HepG2 (cell line): ENCODE measurements around the gene CACNA2D1. TPM values are rescaled to one million over a fixed set of nuclear protein-coding genes. Genes with fewer than 3 reads are reported as not detected.

Experiments used
- ATAC-seq: fragments of 200-7000 bp; cut with Tn5 transposase; 3 replicates; pipeline ENCODE4 v1.9.1; 2020; ENCODE audit warnings: mild to moderate bottlenecking, moderate library complexity
- BruUV-seq: library from RNA; stranded (reverse); fragments of 400-500 nt; replicated peaks from 2 replicates; lab custom pipeline; 2021; lab: Mats Ljungman, UMichigan
- CTCF ChIA-PET: fragments of 300-600 bp; formaldehyde crosslinking; extraction: SDS; loops from one replicate; lab custom pipeline; 2021; ENCODE audit warnings: low total read pairs, inconsistent platforms, low intra/inter-chr PET ratio; lab: Yijun Ruan, JAX
- POLR2A ChIA-PET: fragments of 350-600 bp; sonication (Branson Sonifier 250); formaldehyde crosslinking; loops from one replicate; lab custom pipeline; 2020; ENCODE audit warnings: antibody characterized with exemption, inconsistent platforms; lab: Yijun Ruan, JAX
- DNase-seq: peaks from one replicate; pipeline ENCODE4 v3.0.0-alpha.2; 2015; ENCODE audit warnings: low spot score
- FAIRE-seq: peaks from 3 replicates; lab custom pipeline; 2011; peaks lifted over from hg19 to GRCh38; lab: Jason Lieb, UNC
- H2AFZ ChIP-seq: one replicate; pipeline ENCODE4 v1.6.1; 2011; ENCODE audit warnings: low read length, inconsistent platforms
- H3K27ac ChIP-seq: fragments of 300-600 bp; 3 replicates; pipeline ENCODE4 v1.8.0; 2011; ENCODE audit warnings: mixed run types, mild to moderate bottlenecking, mixed read lengths, low read length, inconsistent platforms; ENCODE audit not compliant: insufficient read depth; ENCODE audit errors: extremely low read length
- H3K27me3 ChIP-seq, 2 experiments: fragments of 200-600 bp in 1 of 2; 2 replicates in 1 of 2; 3 replicates in 1 of 2; pipeline versions ENCODE4 v1.6.0 to v1.8.0; 2011; ENCODE audit warnings: low read length in 2 of 2, mild to moderate bottlenecking in 2 of 2, moderate library complexity in 2 of 2, inconsistent platforms in 1 of 2; ENCODE audit not compliant: insufficient read depth in 2 of 2, control insufficient read depth in 1 of 2
- H3K36me3 ChIP-seq, 2 experiments: fragments of 200-600 bp in 1 of 2; replicated peaks in 1 of 2; 2 replicates in 1 of 2; 3 replicates in 1 of 2; pipeline versions ENCODE4 v1.5.1 to v1.8.0; 2011; ENCODE audit warnings: low read length in 2 of 2, inconsistent platforms in 1 of 2; ENCODE audit not compliant: insufficient read depth in 2 of 2, control insufficient read depth in 1 of 2
- H3K4me1 ChIP-seq: 2 replicates; pipeline ENCODE4 v1.5.1; 2012; ENCODE audit warnings: low read length, inconsistent platforms; ENCODE audit not compliant: insufficient read depth
- H3K4me2 ChIP-seq: 2 replicates; pipeline ENCODE4 v1.6.0; 2011; ENCODE audit warnings: low read depth, low read length, inconsistent platforms
- H3K4me3 ChIP-seq, 3 experiments: fragments of 200-600 bp in 1 of 3; sonication (generic), shearing (Covaris generic) in 1 of 3; replicated peaks in 1 of 3; 2 replicates each; pipeline ENCODE4 v1.5.1; 2011 to 2016; ENCODE audit warnings: low read length in 3 of 3, inconsistent platforms in 2 of 3, low read depth in 2 of 3, mild to moderate bottlenecking in 2 of 3, control low read depth in 1 of 3, mixed read lengths in 1 of 3; ENCODE audit not compliant: insufficient read depth in 1 of 3
- H3K79me2 ChIP-seq: one replicate; pipeline ENCODE4 v1.6.1; 2011; ENCODE audit warnings: low read length, inconsistent platforms; ENCODE audit not compliant: insufficient read depth
- H3K9ac ChIP-seq: 2 replicates; pipeline ENCODE4 v1.6.0; 2011; ENCODE audit warnings: mild to moderate bottlenecking, low read depth, low read length, inconsistent platforms; ENCODE audit not compliant: insufficient read depth
- H3K9me3 ChIP-seq: 2 replicates; pipeline ENCODE4 v1.5.1; 2012; ENCODE audit warnings: mild to moderate bottlenecking, low read length
- H4K20me1 ChIP-seq: 2 replicates; pipeline ENCODE4 v1.6.0; 2011; ENCODE audit warnings: inconsistent platforms, mild to moderate bottlenecking, low read length, moderate library complexity; ENCODE audit not compliant: insufficient read depth
- WGBS: methylation state at CpG from one replicate; pipeline ENCODE4 v1.1.6; 2017; ENCODE audit warnings: low lambda C conversion rate; 5-methylcytosine and 5-hydroxymethylcytosine counted together
- in situ Hi-C: cut with HindIII; loops from 2 replicates; pipeline ENCODE4 v1.10.0; 2017; ENCODE audit warnings: low pct_unique_long_range_greater_than_20kb; ENCODE audit not compliant: extremely low pct_ligation_motif_present
- intact Hi-C: fragments of 100-400 bp; cut with micrococcal nuclease; formaldehyde crosslinking; loops from one replicate; pipeline ENCODE4 v1.10.0; 2022; ENCODE audit not compliant: unreplicated experiment
- polyA plus RNA-seq, 8 experiments: library from polyadenylated mRNA; depleted of rRNA in 3 of 8; stranded (reverse) in 7 of 8; unstranded in 1 of 8; fragments of >200 nt; fragmentation: Illumina TruSeq in 4 of 8; extraction: Trizol in 4 of 8; gene quantifications; 2 replicates each; pipeline versions ENCODE4 v1.2.1 to v1.2.3, GENCODE V29; 2011 to 2016; ENCODE audit warnings: low read depth in 4 of 8, missing spikeins in 1 of 8, mixed read lengths in 1 of 8; ENCODE audit not compliant: insufficient read depth in 1 of 8
- total RNA-seq, 5 experiments: library from RNA; depleted of rRNA; stranded (reverse); fragments of >200 nt; fragmentation: Illumina TruSeq; extraction: Trizol; gene quantifications; 2 replicates each; pipeline ENCODE4 v1.2.3, GENCODE V29; 2016; ENCODE audit warnings: low read depth in 1 of 5
- TF ChIP-seq, protein P1 (sequence below): sonication (generic); formaldehyde crosslinking; IDR thresholded peaks from 2 replicates; pipeline ENCODE4 v1.4.0; 2020; ENCODE audit warnings: mild to moderate bottlenecking, missing genetic modification reagents
- TF ChIP-seq, protein P2 (sequence below): sonication (generic); formaldehyde crosslinking; IDR thresholded peaks from 2 replicates; pipeline ENCODE4 v1.8.1; 2023; ENCODE audit warnings: mild to moderate bottlenecking, missing genetic modification reagents
- TF ChIP-seq, protein P3 (sequence below): sonication (generic); formaldehyde crosslinking; conservative IDR thresholded peaks from 2 replicates; pipeline ENCODE4 v1.4.0; 2020; ENCODE audit warnings: missing genetic modification reagents
- TF ChIP-seq, protein P4 (sequence below): sonication (generic); formaldehyde crosslinking; IDR thresholded peaks from 2 replicates; pipeline ENCODE4 v1.8.0; 2022; ENCODE audit warnings: mild to moderate bottlenecking, missing genetic modification reagents, borderline replicate concordance

CACNA2D1 gene
- total and polyA plus RNA-seq, 2 of the 13 experiments (the other 11 are each of a cell fraction or from before 2014, with no cell fraction given), result not detected

DNA sequence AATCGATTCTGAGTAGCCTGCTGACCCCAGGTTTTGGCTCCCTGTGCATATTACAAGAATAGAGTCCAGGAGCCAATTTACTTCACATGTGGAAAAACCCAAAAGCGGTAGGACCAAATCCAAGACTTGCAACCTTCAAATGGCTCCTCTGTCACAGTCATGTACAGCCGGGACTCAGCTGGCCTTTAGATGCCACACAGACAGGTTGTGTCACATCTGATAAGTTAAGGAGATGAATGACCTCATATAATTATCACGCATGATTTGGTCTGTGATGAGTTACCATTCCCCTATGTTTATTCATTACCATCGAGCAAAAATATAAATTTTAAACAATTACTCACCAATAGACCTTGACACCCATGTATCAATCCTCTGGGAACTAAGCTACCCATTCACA, 14.2 kb downstream of the CACNA2D1 start:
- WGBS, result 7% methylated on average over 5 of the region's 5 CpGs
- Histone ChIP-seq H3K9me3 (no peaks in the 10 kb centered on the region), H2AFZ (no peak overlapping the region), H4K20me1 (no peaks in the 10 kb centered on the region), H3K4me2 (no peak overlapping the region), H3K27me3 (no peaks in the 10 kb centered on the region), H3K9ac (no peak overlapping the region), H3K4me3 (no peak overlapping the region), H3K79me2 (no peaks in the 10 kb centered on the region), H3K27ac (no peak overlapping the region), H3K36me3 (no peaks in the 10 kb centered on the region), H3K4me1 (no peaks in the 10 kb centered on the region)
- DNase-seq, result no peak
- POLR2A ChIA-PET, result no interaction called here
- CTCF ChIA-PET, result no interaction called here
- in situ Hi-C loops, result no loop called here
- BruUV-seq, result no TSS peak
- no peak for FAIRE-seq
- no peak for ATAC-seq
- intact Hi-C loops, result no loop called here
- TF ChIP-seq, protein P1, sequence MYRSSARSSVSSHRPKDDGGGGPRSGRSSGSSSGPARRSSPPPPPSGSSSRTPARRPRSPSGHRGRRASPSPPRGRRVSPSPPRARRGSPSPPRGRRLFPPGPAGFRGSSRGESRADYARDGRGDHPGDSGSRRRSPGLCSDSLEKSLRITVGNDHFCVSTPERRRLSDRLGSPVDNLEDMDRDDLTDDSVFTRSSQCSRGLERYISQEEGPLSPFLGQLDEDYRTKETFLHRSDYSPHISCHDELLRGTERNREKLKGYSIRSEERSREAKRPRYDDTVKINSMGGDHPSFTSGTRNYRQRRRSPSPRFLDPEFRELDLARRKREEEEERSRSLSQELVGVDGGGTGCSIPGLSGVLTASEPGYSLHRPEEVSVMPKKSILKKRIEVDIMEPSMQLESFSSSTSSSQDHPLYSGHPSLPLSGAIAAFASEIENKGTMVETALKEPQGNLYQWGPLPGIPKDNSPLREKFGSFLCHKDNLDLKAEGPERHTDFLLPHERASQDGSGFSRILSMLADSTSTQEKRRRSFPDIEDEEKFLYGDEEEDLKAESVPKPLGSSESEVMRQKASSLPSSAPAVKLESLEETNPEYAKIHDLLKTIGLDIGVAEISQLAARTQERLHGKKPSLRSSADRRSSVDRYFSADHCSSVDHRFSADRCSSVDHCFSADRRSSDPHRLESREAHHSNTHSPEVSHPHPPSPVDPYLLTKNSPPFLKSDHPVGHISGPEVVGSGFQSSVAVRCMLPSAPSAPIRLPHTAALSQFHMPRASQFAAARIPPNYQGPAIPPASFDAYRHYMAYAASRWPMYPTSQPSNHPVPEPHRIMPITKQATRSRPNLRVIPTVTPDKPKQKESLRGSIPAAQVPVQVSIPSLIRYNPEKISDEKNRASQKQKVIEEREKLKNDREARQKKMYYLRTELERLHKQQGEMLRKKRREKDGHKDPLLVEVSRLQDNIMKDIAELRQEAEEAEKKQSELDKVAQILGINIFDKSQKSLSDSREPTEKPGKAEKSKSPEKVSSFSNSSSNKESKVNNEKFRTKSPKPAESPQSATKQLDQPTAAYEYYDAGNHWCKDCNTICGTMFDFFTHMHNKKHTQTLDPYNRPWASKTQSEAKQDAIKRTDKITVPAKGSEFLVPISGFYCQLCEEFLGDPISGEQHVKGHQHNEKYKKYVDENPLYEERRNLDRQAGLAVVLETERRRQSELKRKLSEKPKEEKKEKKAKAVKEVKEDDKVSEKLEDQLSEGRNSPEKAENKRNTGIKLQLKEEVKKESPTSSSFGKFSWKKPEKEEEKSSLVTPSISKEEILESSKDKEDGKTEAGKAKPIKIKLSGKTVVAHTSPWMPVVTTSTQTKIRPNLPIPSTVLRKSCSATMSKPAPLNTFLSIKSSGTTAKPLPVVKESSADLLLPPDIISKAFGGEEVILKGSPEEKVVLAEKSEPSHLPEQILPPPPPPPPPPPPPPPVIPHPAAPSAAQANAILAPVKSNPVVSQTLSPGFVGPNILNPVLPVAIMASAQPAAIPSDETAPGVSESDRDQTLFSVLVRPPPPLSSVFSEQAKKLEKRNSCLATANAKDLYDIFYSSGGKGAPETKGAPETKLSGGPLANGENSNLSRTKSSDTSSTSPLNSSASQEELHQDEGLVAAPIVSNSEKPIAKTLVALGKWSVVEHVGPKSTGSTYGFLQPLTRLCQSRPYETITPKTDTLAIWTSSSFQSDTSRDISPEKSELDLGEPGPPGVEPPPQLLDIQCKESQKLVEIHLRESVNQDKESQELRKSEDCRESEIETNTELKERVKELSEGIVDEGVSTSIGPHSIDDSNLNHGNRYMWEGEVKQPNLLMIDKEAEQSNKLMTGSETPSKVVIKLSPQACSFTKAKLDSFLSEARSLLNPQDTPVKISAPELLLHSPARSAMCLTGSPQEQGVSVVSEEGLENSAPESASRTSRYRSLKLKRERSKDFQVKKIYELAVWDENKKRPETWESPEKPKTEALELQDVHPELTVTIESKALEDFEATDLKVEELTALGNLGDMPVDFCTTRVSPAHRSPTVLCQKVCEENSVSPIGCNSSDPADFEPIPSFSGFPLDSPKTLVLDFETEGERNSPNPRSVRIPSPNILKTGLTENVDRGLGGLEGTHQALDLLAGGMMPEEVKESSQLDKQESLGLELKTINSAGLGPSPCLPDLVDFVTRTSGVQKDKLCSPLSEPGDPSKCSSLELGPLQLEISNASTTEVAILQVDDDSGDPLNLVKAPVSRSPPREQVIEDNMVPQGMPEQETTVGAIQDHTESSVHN (CRISPR knock-in tag), result no peak
- TF ChIP-seq, protein P2, sequence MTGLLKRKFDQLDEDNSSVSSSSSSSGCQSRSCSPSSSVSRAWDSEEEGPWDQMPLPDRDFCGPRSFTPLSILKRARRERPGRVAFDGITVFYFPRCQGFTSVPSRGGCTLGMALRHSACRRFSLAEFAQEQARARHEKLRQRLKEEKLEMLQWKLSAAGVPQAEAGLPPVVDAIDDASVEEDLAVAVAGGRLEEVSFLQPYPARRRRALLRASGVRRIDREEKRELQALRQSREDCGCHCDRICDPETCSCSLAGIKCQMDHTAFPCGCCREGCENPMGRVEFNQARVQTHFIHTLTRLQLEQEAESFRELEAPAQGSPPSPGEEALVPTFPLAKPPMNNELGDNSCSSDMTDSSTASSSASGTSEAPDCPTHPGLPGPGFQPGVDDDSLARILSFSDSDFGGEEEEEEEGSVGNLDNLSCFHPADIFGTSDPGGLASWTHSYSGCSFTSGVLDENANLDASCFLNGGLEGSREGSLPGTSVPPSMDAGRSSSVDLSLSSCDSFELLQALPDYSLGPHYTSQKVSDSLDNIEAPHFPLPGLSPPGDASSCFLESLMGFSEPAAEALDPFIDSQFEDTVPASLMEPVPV (CRISPR knock-in tag), result no peak
- TF ChIP-seq, protein P3, sequence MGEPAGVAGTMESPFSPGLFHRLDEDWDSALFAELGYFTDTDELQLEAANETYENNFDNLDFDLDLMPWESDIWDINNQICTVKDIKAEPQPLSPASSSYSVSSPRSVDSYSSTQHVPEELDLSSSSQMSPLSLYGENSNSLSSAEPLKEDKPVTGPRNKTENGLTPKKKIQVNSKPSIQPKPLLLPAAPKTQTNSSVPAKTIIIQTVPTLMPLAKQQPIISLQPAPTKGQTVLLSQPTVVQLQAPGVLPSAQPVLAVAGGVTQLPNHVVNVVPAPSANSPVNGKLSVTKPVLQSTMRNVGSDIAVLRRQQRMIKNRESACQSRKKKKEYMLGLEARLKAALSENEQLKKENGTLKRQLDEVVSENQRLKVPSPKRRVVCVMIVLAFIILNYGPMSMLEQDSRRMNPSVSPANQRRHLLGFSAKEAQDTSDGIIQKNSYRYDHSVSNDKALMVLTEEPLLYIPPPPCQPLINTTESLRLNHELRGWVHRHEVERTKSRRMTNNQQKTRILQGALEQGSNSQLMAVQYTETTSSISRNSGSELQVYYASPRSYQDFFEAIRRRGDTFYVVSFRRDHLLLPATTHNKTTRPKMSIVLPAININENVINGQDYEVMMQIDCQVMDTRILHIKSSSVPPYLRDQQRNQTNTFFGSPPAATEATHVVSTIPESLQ, result no peak
- TF ChIP-seq, protein P4, sequence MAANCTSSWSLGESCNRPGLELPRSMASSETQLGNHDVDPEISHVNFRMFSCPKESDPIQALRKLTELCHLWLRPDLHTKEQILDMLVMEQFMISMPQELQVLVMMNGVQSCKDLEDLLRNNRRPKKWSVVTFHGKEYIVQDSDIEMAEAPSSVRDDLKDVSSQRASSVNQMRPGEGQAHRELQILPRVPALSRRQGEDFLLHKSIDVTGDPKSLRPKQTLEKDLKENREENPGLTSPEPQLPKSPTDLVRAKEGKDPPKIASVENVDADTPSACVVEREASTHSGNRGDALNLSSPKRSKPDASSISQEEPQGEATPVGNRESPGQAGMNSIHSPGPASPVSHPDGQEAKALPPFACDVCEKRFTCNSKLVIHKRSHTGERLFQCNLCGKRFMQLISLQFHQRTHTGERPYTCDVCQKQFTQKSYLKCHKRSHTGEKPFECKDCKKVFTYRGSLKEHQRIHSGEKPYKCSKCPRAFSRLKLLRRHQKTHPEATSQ, result no peak
